RWPE1 (cell line): ENCODE measurements around the gene APBA2.

Experiments
- CTCF ChIA-PET: fragments of 350-600 bp; sonication (Branson Sonifier 250); formaldehyde crosslinking; extraction: SDS; loops from one replicate; lab custom pipeline; 2021; lab: Yijun Ruan, JAX
- POLR2A ChIA-PET: fragments of 400-600 bp; formaldehyde crosslinking; extraction: SDS; loops from one replicate; lab custom pipeline; 2020; ENCODE audit warnings: antibody characterized with exemption; ENCODE audit not compliant: low non-redundant PET; lab: Yijun Ruan, JAX
- DNase-seq: peaks from one replicate; pipeline ENCODE4 v3.0.0; 2012; ENCODE audit warnings: low spot score
- H3K27ac ChIP-seq: fragments of 450-650 bp; 2 replicates; pipeline ENCODE4 v1.5.1; 2017
- CTCF ChIP-seq: fragments of 450-650 bp; conservative IDR thresholded peaks from 2 replicates; pipeline ENCODE4 v1.5.1; 2017; ENCODE audit warnings: low read depth, mild to moderate bottlenecking

APBA2 gene

DNA sequence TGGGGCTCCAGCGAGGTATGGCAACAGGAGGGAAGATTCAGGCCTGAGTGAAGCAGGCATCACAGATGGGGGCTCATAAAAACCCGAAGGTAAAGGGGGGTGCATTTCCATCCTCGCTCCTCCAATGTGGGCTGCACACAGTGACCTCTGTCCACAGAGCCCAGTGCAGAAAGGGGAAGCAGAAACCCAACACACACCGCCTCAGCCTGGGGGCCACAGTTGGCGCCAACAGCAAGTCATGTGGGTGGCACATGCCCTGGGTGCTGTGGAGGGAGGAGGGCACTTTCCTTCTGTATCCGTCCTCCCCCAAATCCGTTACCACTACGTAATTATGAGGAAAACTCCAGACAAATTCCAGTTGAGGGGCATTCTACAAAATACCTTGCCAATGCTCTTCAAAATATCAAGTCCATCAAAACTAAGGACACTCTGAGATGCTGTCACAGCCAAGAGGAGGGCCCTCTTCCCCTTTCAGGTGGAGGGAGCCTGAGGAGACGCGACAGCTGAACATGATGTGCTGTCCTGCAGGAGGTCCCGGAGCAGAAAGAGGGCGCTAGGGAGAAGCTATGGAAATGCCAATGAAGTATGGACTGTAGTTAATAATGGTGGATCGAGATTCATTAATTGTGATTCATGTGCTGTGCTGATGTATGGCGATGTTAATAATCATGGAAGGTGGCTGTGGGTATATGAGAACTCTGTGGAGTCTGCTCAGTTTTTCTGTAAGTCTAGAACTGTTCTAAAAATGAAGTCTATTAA lies 16.4 kb downstream of the APBA2 start:
- TF ChIP-seq CTCF: no peak

GRCh38 chr15:28902856-28903255 lies 17.1 kb downstream of the APBA2 start:
- TF ChIP-seq CTCF: no peak
- ChIA-PET CTCF (no interaction called here), POLR2A (no interaction called here)

More for the DNA sequence above, 16.4 kb downstream of the APBA2 start:
- POLR2A ChIA-PET: no interaction called here
- H3K27ac ChIP-seq: no peak overlapping the region
- DNase-seq: no peak
- CTCF ChIA-PET: no interaction called here

DNA sequence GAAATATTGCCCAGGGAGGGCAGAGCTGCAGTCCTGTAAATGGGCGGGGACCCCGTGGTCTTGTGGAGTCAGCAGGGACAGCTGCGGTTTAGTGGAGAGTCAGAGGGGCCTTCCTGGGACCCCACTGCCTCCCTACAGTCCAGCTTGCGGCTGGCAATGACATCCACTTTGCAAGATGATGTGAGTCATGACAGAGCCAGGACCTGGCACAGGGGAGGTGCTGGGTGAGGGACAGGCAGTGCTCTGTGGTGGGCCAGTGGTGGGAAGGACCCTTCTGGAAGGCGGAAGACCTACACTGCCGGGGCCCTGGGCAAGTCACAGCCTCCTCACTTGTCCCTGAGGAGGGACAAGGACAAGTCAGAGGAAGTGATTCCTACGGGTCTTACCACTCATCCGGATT lies 17.8 kb downstream of the APBA2 start:
- no peak for TF ChIP-seq CTCF
- CTCF ChIA-PET: no interaction called here

More at GRCh38 chr15:28902856-28903255, 17.1 kb downstream of the APBA2 start:
- H3K27ac ChIP-seq: no peak overlapping the region
- DNase-seq: no peak

DNA sequence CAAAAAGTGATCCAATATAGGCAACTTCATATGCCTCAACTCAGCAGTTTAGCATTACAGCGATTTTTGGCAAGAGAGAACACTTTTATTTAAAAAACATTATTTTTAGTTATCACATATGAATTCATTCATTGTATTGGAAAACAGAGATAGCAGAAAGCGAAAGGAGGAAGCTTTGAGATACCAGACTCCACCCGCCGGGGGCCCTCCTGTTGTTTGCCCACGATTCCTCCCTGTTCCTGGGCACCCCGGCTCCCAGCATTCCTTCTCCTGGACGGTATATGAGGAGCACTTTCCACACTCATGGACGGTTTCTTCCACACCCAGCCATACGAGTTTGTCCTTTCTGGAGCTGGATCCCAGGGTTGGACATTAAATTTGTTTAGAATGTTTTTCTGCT lies 18.2 kb downstream of the APBA2 start:
- H3K27ac ChIP-seq: no peak overlapping the region

More for the DNA sequence above, 17.8 kb downstream of the APBA2 start:
- POLR2A ChIA-PET: no interaction called here
- DNase-seq: no peak
- no peak overlapping the region for H3K27ac ChIP-seq

DNA sequence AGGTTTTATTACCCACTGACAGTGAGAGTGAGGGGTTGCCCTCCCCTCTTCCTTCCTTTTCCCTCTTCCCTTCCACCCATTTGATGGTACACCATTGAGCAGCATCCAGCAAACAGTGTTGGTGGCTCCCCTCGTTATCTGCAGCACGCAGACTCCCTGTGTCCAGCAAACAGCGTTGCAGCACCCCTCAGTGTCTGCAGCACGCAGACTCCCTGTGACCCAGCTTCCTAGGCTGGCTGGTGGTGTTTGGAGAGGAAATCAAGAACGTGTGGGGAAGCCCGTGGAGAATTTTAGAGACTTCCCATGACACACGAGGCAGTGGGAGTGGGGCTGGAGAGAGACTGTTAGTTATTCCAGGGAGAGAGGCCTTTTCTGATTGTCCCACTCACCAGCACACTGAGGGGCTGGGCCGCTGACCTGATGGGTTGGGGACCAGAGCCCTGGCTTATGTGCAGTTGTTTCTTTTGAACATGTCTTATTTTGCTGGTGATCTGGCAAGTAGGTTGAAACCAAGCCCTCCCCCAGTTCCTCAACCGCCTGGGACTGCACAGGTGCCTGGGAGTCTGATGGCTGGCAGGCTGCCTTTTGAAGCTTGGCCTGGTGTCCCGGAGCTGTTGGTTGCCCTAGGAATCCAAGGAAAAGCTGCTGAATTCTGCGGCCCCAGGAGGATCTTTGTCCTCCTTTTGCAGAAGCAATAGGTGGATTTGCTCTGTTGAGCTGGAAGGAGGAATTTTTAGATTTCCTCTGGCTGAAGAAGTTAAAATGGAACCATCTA lies 19.0 kb downstream of the APBA2 start:
- ChIA-PET POLR2A (no interaction called here), CTCF (no interaction called here)
- no peak for DNase-seq
- no peak overlapping the region for H3K27ac ChIP-seq
- no peak for TF ChIP-seq CTCF

More for the DNA sequence above, 18.2 kb downstream of the APBA2 start:
- DNase-seq: no peak
- ChIA-PET CTCF (no interaction called here), POLR2A (no interaction called here)
- no peak for TF ChIP-seq CTCF

DNA sequence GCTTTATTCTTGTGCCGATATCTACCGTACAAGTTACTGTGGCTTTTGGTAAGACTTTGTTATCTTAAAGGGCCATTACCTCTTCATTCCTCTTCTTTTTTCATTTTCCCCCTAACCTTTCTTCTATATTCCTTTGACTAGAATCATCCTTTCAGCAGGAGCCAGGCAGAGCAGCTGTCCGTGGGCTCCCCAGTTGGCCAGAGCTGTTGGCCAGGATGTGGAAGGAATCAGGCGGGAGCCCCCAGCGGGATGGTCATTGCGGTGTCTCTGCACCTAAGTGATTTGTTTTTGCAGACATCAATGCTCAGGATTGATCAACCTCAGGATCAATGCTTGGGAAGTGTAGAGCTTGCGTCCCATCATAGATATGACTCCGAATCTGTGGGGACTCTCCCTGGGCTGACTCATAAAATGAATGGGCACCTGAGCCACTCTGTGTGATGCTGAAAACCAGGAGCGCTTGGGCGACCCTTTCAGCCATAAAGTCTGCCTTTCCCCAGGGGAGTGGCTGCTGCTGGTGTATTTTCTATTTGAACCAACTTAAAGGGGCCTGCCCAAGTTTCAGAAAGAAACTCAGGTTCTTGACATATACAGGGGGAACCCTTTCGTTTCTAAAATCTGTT lies 21.7 kb downstream of the APBA2 start:
- ChIA-PET CTCF (interaction anchor here (0.7 kb wide), 1 partner anchor 419 kb away, joined by 3 read pairs; no protein-coding TSS in a partner anchor), POLR2A (no interaction called here)
- TF ChIP-seq CTCF: no peak
- no peak for DNase-seq
- H3K27ac ChIP-seq: no peak overlapping the region
